OCI-LY1 (cell line): ENCODE measurements around the gene VKORC1.
A peak's percentile ranks its signal among the peaks of the same experiment; 100 is the strongest.

Source experiments
- H2AFZ ChIP-seq: fragments of 200-600 bp; sonication (generic), shearing (Covaris generic); 2 replicates; pipeline ENCODE4 v1.6.0; 2014; ENCODE audit warnings: antibody characterized with exemption, mild to moderate bottlenecking, low read length
- H3F3A ChIP-seq: fragments of 200-600 bp; sonication (generic), shearing (Covaris generic); 2 replicates; pipeline ENCODE4 v1.6.0; 2014; ENCODE audit warnings: mild to moderate bottlenecking, antibody characterized with exemption, low read length, moderate library complexity; ENCODE audit not compliant: insufficient read depth
- H3K27ac ChIP-seq: fragments of 200-600 bp; sonication (generic); 2 replicates; pipeline ENCODE4 v1.5.1; 2014; ENCODE audit warnings: low read length, mixed run types, mild to moderate bottlenecking, low read depth; ENCODE audit not compliant: poor library complexity, severe bottlenecking
- H3K27me3 ChIP-seq: fragments of 200-600 bp; sonication (generic); 2 replicates; pipeline ENCODE4 v1.6.0; 2014; ENCODE audit warnings: antibody characterized with exemption, mild to moderate bottlenecking, low read length, moderate library complexity; ENCODE audit not compliant: insufficient read depth
- H3K36me3 ChIP-seq: fragments of 200-600 bp; sonication (generic); 2 replicates; pipeline ENCODE4 v1.6.1; 2014; ENCODE audit warnings: mild to moderate bottlenecking, antibody characterized with exemption, low read length, moderate library complexity, mixed read lengths; ENCODE audit not compliant: insufficient read depth
- H3K4me1 ChIP-seq: fragments of 200-600 bp; sonication (generic); 2 replicates; pipeline ENCODE4 v1.5.1; 2014; ENCODE audit warnings: mild to moderate bottlenecking, low read length, moderate library complexity; ENCODE audit not compliant: insufficient read depth, severe bottlenecking
- H3K4me2 ChIP-seq: fragments of 200-600 bp; sonication (generic), shearing (Covaris generic); 2 replicates; pipeline ENCODE4 v1.6.1; 2014; ENCODE audit warnings: low read length
- H3K4me3 ChIP-seq: fragments of 200-600 bp; sonication (generic); 2 replicates; pipeline ENCODE4 v1.5.1; 2014; ENCODE audit warnings: low read length, low read depth, mild to moderate bottlenecking, mixed read lengths; ENCODE audit not compliant: poor library complexity, severe bottlenecking
- H3K79me2 ChIP-seq: fragments of 200-600 bp; shearing (Covaris generic); 2 replicates; pipeline ENCODE4 v1.6.1; 2016; ENCODE audit warnings: mixed run types, low read length, mixed read lengths; ENCODE audit not compliant: insufficient read depth
- H3K9ac ChIP-seq: fragments of 200-600 bp; sonication (generic), shearing (Covaris generic); 2 replicates; pipeline ENCODE4 v1.6.1; 2014; ENCODE audit warnings: mild to moderate bottlenecking, low read length, mixed read lengths
- H3K9me2 ChIP-seq: fragments of 200-600 bp; sonication (generic), shearing (Covaris generic); 2 replicates; pipeline ENCODE4 v1.6.1; 2014; ENCODE audit warnings: low read depth, mild to moderate bottlenecking, low read length, mixed read lengths
- H3K9me3 ChIP-seq: fragments of 200-600 bp; shearing (Covaris generic); 2 replicates; pipeline ENCODE4 v1.6.1; 2014; ENCODE audit warnings: low read length, mixed read lengths
- H4K20me1 ChIP-seq: fragments of 200-600 bp; sonication (generic), shearing (Covaris generic); 2 replicates; pipeline ENCODE4 v1.6.0; 2016; ENCODE audit warnings: mild to moderate bottlenecking, low read length; ENCODE audit not compliant: insufficient read depth
- EZH2 ChIP-seq: fragments of 200-600 bp; sonication (generic), shearing (Covaris generic); IDR thresholded peaks from 2 replicates; pipeline ENCODE4 v1.8.0; 2017; ENCODE audit warnings: borderline replicate concordance, mixed run types, mild to moderate bottlenecking, antibody characterized with exemption, low read length, moderate library complexity, mixed read lengths
- TF ChIP-seq, protein P1 (sequence below): fragments of 200-600 bp; sonication (generic), shearing (Covaris generic); IDR thresholded peaks from 2 replicates; pipeline ENCODE4 v1.5.1; 2017; ENCODE audit warnings: mild to moderate bottlenecking, antibody characterized with exemption, low read length, moderate library complexity, mixed read lengths

VKORC1 gene

DNA sequence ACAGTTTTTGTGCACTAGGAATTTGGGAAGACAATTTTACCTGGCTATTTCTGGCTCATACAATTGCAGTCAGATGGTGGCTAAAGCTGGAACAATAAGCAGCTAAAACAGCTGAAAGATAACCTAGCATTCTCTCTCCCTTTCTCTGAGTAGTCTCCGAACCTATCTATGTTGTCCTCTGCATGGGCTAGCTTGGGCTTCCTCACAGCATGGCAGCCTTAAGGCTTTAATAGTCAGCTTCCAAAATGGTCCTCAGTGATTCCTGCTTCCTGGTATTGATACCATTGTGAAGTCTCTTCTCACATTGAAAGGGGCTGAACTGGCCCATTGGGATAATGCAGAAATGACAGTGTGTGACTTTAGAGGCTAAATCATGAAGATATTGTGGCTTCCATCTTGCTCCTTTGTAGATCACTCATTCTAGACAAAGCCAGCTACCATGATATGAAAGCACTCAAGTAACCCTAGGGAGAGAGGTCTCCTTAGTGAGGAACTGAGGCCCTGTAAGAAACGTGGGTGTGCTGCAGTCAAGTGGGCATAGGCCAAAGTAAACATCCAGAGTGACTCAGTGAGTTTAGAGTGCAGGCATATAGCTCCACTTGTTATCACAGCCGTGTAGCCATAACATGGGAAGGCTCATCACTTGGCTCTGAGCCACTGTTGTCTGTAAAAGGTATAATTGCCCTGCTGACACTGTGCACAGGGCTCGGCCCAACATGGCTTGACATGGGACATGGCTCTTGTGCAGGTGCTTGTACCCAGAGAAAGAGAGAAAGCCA lies 5.5 kb upstream of the VKORC1 start:
- Histone ChIP-seq H3K79me2 (no peaks in the 10 kb centered on the region), H3K9me2 (no peaks in the 10 kb centered on the region), H3K9ac (no peak overlapping the region), H3K4me3 (no peak overlapping the region), H3K4me1 (peaks cover 8% of the 10 kb centered on the region), H3K36me3 (no peaks in the 10 kb centered on the region), H4K20me1 (no peaks in the 10 kb centered on the region), H3K27ac (no peak overlapping the region), H3K9me3 (no peaks in the 10 kb centered on the region), H3K4me2 (no peak overlapping the region), H3F3A (no peaks in the 10 kb centered on the region), H3K27me3 (no peaks in the 10 kb centered on the region), H2AFZ (no peak overlapping the region)
- no peak for TF ChIP-seq EZH2
- TF ChIP-seq, protein P1, sequence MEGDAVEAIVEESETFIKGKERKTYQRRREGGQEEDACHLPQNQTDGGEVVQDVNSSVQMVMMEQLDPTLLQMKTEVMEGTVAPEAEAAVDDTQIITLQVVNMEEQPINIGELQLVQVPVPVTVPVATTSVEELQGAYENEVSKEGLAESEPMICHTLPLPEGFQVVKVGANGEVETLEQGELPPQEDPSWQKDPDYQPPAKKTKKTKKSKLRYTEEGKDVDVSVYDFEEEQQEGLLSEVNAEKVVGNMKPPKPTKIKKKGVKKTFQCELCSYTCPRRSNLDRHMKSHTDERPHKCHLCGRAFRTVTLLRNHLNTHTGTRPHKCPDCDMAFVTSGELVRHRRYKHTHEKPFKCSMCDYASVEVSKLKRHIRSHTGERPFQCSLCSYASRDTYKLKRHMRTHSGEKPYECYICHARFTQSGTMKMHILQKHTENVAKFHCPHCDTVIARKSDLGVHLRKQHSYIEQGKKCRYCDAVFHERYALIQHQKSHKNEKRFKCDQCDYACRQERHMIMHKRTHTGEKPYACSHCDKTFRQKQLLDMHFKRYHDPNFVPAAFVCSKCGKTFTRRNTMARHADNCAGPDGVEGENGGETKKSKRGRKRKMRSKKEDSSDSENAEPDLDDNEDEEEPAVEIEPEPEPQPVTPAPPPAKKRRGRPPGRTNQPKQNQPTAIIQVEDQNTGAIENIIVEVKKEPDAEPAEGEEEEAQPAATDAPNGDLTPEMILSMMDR, result no peak

DNA sequence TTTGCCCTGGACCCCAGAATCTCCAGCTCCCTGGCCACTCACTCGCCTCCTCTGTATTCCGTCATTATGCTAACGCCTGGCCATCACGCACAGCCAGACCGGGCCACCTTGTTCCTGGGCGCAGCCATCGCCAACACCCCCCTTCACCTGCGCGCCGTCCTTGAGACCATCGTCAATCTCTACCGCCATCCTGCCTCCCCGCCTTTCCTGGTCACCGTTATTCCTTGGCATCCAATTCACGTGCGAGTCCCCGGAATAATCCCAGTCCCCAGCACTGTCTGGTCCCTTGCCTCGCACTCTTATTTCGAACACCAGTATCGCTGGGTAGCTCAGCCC lies 541 bp downstream of the VKORC1 start:
- Histone ChIP-seq H3K9me2 (no peaks in the 10 kb centered on the region), H3K36me3 (peaks cover 16% of the 10 kb centered on the region; the same call in 1 of the 2 replicates), H3K27ac (peak overlapping the region; percentile 67), H3K4me2 (peak overlapping the region; percentile 81), H3K27me3 (no peaks in the 10 kb centered on the region), H3K79me2 (no peaks in the 10 kb centered on the region), H3F3A (no peaks in the 10 kb centered on the region), H3K9me3 (no peaks in the 10 kb centered on the region), H3K9ac (peak overlapping the region; percentile 86), H4K20me1 (no peaks in the 10 kb centered on the region), H2AFZ (no peak overlapping the region), H3K4me3 (peak overlapping the region; percentile 86), H3K4me1 (peaks cover 16% of the 10 kb centered on the region)
- TF ChIP-seq, protein P1, result no peak
- no peak for TF ChIP-seq EZH2

DNA sequence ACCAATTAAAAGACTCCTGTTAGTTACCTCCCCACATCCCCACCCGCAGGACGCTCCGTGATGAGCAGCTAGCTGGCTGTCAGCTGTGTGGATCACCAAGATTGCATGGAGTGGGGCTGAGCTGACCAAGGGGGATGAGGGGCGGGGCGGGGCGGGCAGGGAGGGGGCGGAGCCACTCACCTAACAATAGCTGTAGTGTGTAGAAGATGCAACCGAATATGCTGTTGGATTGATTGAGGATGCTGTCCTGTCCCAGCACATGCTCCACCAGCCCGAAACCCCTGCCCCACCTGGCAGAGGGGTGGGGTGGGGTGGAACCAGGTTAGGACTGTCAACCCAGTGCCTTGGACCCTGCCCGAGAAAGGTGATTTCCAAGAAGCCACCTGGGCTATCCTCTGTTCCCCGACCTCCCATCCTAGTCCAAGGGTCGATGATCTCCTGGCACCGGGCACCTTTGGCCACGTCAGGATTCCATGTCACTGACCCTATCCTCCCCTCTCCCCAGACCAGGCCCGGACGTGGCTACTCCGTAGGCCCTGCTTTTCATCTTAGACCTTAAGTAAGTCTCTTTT lies 1.4 kb downstream of the VKORC1 start:
- peak overlapping the region; percentile 86 for H3K9ac ChIP-seq
- H3K4me1 ChIP-seq, result peaks cover 16% of the 10 kb centered on the region
- TF ChIP-seq, protein P1, result no peak
- no peak for TF ChIP-seq EZH2
- no peaks in the 10 kb centered on the region for H3K9me2 ChIP-seq
- peak overlapping the region; percentile 81 for H3K4me2 ChIP-seq
- H3K79me2 ChIP-seq, result no peaks in the 10 kb centered on the region
- peak overlapping the region; percentile 67 for H3K27ac ChIP-seq
- H3F3A ChIP-seq, result no peaks in the 10 kb centered on the region
- peak overlapping the region; percentile 86 for H3K4me3 ChIP-seq
- H4K20me1 ChIP-seq, result no peaks in the 10 kb centered on the region
- H3K9me3 ChIP-seq, result no peaks in the 10 kb centered on the region
- no peak overlapping the region for H2AFZ ChIP-seq
- no peaks in the 10 kb centered on the region for H3K27me3 ChIP-seq
- H3K36me3 ChIP-seq, result peaks cover 16% of the 10 kb centered on the region; the same call in 1 of the 2 replicates
